Right lobe of liver (tissue), 6 donors: Measurements from ENCODE around the gene CATSPER3. TPM values are rescaled to one million over a fixed set of nuclear protein-coding genes. Genes with fewer than 3 reads are reported as not detected.

Experiments
- ATAC-seq, 4 donors: fragments of 200-7000 bp; cut with Tn5 transposase; one replicate each; pipeline ENCODE4 v1.9.1; 2020; ENCODE audit warnings: mild to moderate bottlenecking in 4 of 4, moderate library complexity in 4 of 4
- DNase-seq, 3 donors: peaks; one replicate each; pipeline ENCODE4 v3.0.0-alpha.2; 2020
- H3K27ac ChIP-seq, 3 donors: fragments of 200-600 bp; one replicate each; pipeline ENCODE4 v1.8.0; 2022
- H3K27me3 ChIP-seq, 2 donors: fragments of 200-600 bp; one replicate each; pipeline ENCODE4 v1.8.0; 2022
- H3K36me3 ChIP-seq, 4 donors: fragments of 200-600 bp; sonication (generic) in 1 of 4; one replicate each; pipeline versions ENCODE4 v1.5.1 to v1.8.0; 2017 to 2022; ENCODE audit warnings: control low read depth in 1 of 4
- H3K4me1 ChIP-seq, 4 donors: fragments of 200-600 bp; sonication (generic) in 1 of 4; one replicate each; pipeline versions ENCODE4 v1.5.1 to v1.8.0; 2017 to 2022; ENCODE audit warnings: control low read depth in 1 of 4
- H3K4me3 ChIP-seq, 3 donors: fragments of 200-600 bp; one replicate each; pipeline ENCODE4 v1.8.0; 2022
- H3K9me3 ChIP-seq, 4 donors: fragments of 200-600 bp; sonication (generic) in 1 of 4; one replicate each; pipeline versions ENCODE4 v1.5.1 to v1.8.0; 2017 to 2022; ENCODE audit warnings: control low read depth in 1 of 4
- POLR2A ChIP-seq: fragments of 450-650 bp; IDR thresholded peaks from one replicate; pipeline ENCODE4 v1.6.1; 2017; ENCODE audit warnings: antibody characterized with exemption, mild to moderate bottlenecking
- WGBS: methylation state at CpG from one replicate; pipeline ENCODE4 v1.1.6; 2018; ENCODE audit warnings: low coverage, low lambda C conversion rate; ENCODE audit not compliant: insufficient coverage; ENCODE audit errors: missing lambda C conversion rate; 5-methylcytosine and 5-hydroxymethylcytosine counted together
- intact Hi-C, 2 donors: fragments of 100-400 bp; cut with DNase I; formaldehyde crosslinking; loops; one replicate each; pipeline versions ENCODE4 v1.11.2 to v1.14.1; 2022
- total RNA-seq, 6 experiments: library from RNA; depleted of rRNA in 2 of 6; stranded (reverse); fragments of >200 nt in 2 of 6; fragmentation: NEBNext Ultra II Directional in 3 of 6; extraction: Animal tissue kit (Norgen Biotek cat#: 25700) in 3 of 6; gene quantifications; one replicate each; pipeline versions ENCODE4 v1.1.0 to v1.2.4, GENCODE V29; 2016 to 2023
- TF ChIP-seq, protein P1 (sequence below), 4 donors: fragments of 200-600 bp in 3 of 4; fragments of 450-650 bp in 1 of 4; IDR thresholded peaks; one replicate each; pipeline versions ENCODE4 v1.5.1 to v1.8.0; 2016 to 2022; ENCODE audit warnings: antibody characterized with exemption in 4 of 4, mild to moderate bottlenecking in 2 of 4
- donor health status: DM: no; HTN: yes; CAD: no.
- donor health status: DM: no; HTN: no; CAD: no.
- donor health status: DM: no; HTN: no; CAD: no.
- donor health status: DM: no; HTN: yes; CAD: no.
- donor health status: DM: no; HTN: yes; CAD: no.

The CATSPER3 gene
- total RNA-seq, 6 experiments from 2014 or later = 0.29 to 1.1 (median 0.81) TPM; not detected in 2

DNA sequence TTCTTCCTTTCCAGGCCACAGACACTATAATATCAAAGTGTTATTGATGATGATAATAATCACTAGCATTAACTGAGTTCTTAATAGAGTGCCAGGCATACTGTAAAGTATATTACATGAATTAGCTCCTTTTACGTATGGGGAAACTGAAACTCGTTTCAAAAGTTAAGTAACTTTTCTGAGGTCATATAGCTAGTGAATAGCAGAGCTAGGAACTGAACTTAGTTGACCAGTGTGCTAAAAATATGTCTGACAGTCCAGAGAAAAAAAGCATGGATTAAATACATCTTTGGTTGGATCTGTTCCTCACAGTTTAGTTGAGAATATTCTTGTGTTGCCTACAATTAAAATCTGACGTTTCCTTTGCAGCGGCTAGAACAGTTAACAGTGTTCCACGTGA lies 18.4 kb upstream of the CATSPER3 start:
- 82% methylated on average over 5 of the region's 5 CpGs for WGBS
- DNase-seq = no peak

DNA sequence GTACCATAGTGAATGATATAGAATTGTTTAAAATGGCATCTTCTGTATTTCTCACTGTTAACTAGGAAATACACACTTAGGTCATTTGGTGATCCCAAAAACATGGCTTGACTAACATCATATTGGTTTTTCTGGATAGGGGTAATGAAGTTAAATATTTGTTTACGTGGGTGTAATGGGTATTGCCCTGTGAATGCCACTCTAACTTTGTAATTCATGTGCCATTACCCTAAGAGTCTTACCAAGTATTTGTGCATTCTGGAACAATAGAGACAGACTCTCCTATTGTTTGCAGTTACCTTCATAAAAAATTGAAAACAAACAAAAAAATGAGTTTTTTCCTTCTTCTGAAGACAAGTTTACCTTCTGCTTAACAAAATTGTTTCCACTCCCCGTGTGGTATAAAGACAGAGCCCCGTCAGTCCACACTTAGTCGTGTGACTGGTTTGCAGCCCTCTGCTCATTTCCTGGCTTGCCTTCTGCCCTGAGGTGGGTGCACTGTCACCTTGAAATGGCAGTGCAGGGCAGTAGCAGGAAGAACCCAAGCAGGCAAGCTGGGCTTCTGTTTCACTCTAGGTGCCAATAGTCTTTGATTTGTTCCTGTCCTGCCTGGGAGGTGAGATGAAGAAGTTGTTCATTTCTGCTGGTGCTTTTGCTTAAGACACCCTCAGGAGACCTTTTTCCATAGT lies 9.6 kb upstream of the CATSPER3 start:
- TF ChIP-seq POLR2A = no peak
- TF ChIP-seq, protein P1, sequence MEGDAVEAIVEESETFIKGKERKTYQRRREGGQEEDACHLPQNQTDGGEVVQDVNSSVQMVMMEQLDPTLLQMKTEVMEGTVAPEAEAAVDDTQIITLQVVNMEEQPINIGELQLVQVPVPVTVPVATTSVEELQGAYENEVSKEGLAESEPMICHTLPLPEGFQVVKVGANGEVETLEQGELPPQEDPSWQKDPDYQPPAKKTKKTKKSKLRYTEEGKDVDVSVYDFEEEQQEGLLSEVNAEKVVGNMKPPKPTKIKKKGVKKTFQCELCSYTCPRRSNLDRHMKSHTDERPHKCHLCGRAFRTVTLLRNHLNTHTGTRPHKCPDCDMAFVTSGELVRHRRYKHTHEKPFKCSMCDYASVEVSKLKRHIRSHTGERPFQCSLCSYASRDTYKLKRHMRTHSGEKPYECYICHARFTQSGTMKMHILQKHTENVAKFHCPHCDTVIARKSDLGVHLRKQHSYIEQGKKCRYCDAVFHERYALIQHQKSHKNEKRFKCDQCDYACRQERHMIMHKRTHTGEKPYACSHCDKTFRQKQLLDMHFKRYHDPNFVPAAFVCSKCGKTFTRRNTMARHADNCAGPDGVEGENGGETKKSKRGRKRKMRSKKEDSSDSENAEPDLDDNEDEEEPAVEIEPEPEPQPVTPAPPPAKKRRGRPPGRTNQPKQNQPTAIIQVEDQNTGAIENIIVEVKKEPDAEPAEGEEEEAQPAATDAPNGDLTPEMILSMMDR (IDR thresholded peaks at IDR 0.05) = no peak
- no peak overlapping the region for H3K27ac ChIP-seq
- intact Hi-C loops = no loop called here
- WGBS = 53% methylated on average over 4 of the region's 4 CpGs
- H3K4me3 ChIP-seq = no peak overlapping the region
- no peaks in the 10 kb centered on the region for H3K27me3 ChIP-seq
- ATAC-seq = peak; percentile 33 to 73 (median 48)
- peaks cover 0 to 7% (median 4%) of the 10 kb centered on the region in 4 donors for H3K36me3 ChIP-seq
- H3K9me3 ChIP-seq = no peaks in the 10 kb centered on the region
- peaks cover 0 to 16% (median 6%) of the 10 kb centered on the region in 4 donors for H3K4me1 ChIP-seq
- DNase-seq = no peak

More for the DNA sequence above, 18.4 kb upstream of the CATSPER3 start:
- H3K9me3 ChIP-seq = no peaks in the 10 kb centered on the region
- H3K27ac ChIP-seq = no peak overlapping the region
- no peak overlapping the region for H3K4me3 ChIP-seq
- no peaks in the 10 kb centered on the region for H3K4me1 ChIP-seq
- H3K36me3 ChIP-seq = no peaks in the 10 kb centered on the region
- H3K27me3 ChIP-seq = no peaks in the 10 kb centered on the region
- TF ChIP-seq, protein P1 (IDR thresholded peaks at IDR 0.05) = no peak
- no peak for TF ChIP-seq POLR2A
- no peak for ATAC-seq
- intact Hi-C loops = no loop called here

- H3K27me3 ChIP-seq = no peaks in the 10 kb centered on the region
- peaks cover 0 to 16% (median 6%) of the 10 kb centered on the region in 4 donors for H3K4me1 ChIP-seq
- no peaks in the 10 kb centered on the region for H3K9me3 ChIP-seq
- intact Hi-C loops = no loop called here
- peaks cover 0 to 7% (median 4%) of the 10 kb centered on the region in 4 donors for H3K36me3 ChIP-seq
- DNase-seq = peak in 2 of 3 donors; percentile 29 to 60
- no peak overlapping the region for H3K4me3 ChIP-seq
- TF ChIP-seq POLR2A = no peak
- TF ChIP-seq, protein P1 (IDR thresholded peaks at IDR 0.05) = peak in 2 of 4 donors; percentile 8 to 16
- ATAC-seq = peak; percentile 99 to 100 (median 100)
- no peak overlapping the region for H3K27ac ChIP-seq
- WGBS = 27% methylated on average over 3 of the region's 3 CpGs
These were observed 9.0 kb upstream of the CATSPER3 start for GRCh38 chr5:134958755-134959154.

GRCh38 chr5:134963098-134963497 lies 4.6 kb upstream of the CATSPER3 start:
- Histone ChIP-seq H3K36me3 (peaks cover 0 to 7% (median 4%) of the 10 kb centered on the region in 4 donors), H3K9me3 (no peaks in the 10 kb centered on the region), H3K27me3 (no peaks in the 10 kb centered on the region), H3K27ac (no peak overlapping the region), H3K4me3 (no peak overlapping the region), H3K4me1 (peaks cover 0 to 11% (median 5%) of the 10 kb centered on the region in 4 donors)
- no peak for ATAC-seq
- no peak for TF ChIP-seq POLR2A
- TF ChIP-seq, protein P1 (IDR thresholded peaks at IDR 0.05) = no peak
- intact Hi-C loops = no loop called here
- no peak for DNase-seq
